Liver (tissue), 9 donors: ENCODE measurements around the gene UBXN6. TPM values are rescaled to one million over a fixed set of nuclear protein-coding genes. Genes with fewer than 3 reads are reported as not detected.

Experiments used
- DNase-seq: peaks from one replicate; pipeline ENCODE4 v3.0.0-alpha.2; 2017; ENCODE audit warnings: low spot score
- H3K27ac ChIP-seq, 2 donors: one replicate each; pipeline ENCODE4 v1.7.0; 2013; ENCODE audit warnings: inconsistent platforms in 2 of 2, low read length in 2 of 2, control low read depth in 1 of 2, low read depth in 1 of 2, mild to moderate bottlenecking in 1 of 2
- H3K27me3 ChIP-seq, 4 donors: one replicate each; pipeline versions ENCODE4 v1.6.1 to v1.7.0; 2013; ENCODE audit warnings: low read length in 3 of 4, inconsistent platforms in 1 of 4, mild to moderate bottlenecking in 1 of 4, moderate library complexity in 1 of 4; ENCODE audit not compliant: control insufficient read depth in 4 of 4, insufficient read depth in 4 of 4
- H3K36me3 ChIP-seq, 4 donors: one replicate each; pipeline versions ENCODE4 v1.6.1 to v1.7.0; 2013; ENCODE audit warnings: low read length in 3 of 4, mild to moderate bottlenecking in 3 of 4, low read depth in 1 of 4, moderate library complexity in 1 of 4; ENCODE audit not compliant: control insufficient read depth in 4 of 4, insufficient read depth in 3 of 4
- H3K4me1 ChIP-seq, 4 donors: one replicate each; pipeline versions ENCODE4 v1.6.1 to v1.7.0; 2013; ENCODE audit warnings: low read length in 3 of 4, mild to moderate bottlenecking in 3 of 4, moderate library complexity in 1 of 4; ENCODE audit not compliant: control insufficient read depth in 4 of 4, insufficient read depth in 4 of 4
- H3K4me3 ChIP-seq, 3 donors: one replicate each; pipeline versions ENCODE4 v1.6.1 to v1.7.0; 2013; ENCODE audit warnings: low read length in 3 of 3, control low read depth in 1 of 3, low read depth in 1 of 3, mild to moderate bottlenecking in 1 of 3
- H3K9ac ChIP-seq, 2 donors: one replicate each; pipeline ENCODE4 v1.7.0; 2013; ENCODE audit warnings: low read length in 2 of 2, mild to moderate bottlenecking in 2 of 2, moderate library complexity in 2 of 2, control low read depth in 1 of 2, low read depth in 1 of 2
- H3K9me3 ChIP-seq, 4 donors: one replicate each; pipeline versions ENCODE4 v1.6.1 to v1.7.0; 2013; ENCODE audit warnings: low read length in 3 of 4; ENCODE audit not compliant: control insufficient read depth in 4 of 4
- ATF3 ChIP-seq: IDR thresholded peaks from 2 replicates; pipeline ENCODE4 v1.6.1; 2016; ENCODE audit warnings: antibody characterized with exemption
- CTCF ChIP-seq: fragments of 150-350 bp; IDR thresholded peaks from 2 replicates; pipeline ENCODE4 v1.5.1; 2017; ENCODE audit warnings: improper control_type of control experiment, low read depth, low read length; ENCODE audit not compliant: missing input control
- EGR1 ChIP-seq, 2 donors: IDR thresholded peaks; 2 replicates each; pipeline ENCODE4 v1.6.1; 2016 to 2018; ENCODE audit warnings: antibody characterized with exemption in 2 of 2, low read depth in 2 of 2
- FOXA1 ChIP-seq: IDR thresholded peaks from 2 replicates; pipeline ENCODE4 v1.6.1; 2016; ENCODE audit warnings: antibody characterized with exemption
- FOXA2 ChIP-seq: IDR thresholded peaks from 2 replicates; pipeline ENCODE4 v1.6.1; 2016; ENCODE audit warnings: antibody characterized with exemption
- GABPA ChIP-seq, 2 donors: IDR thresholded peaks in 1 of 2; conservative IDR thresholded peaks in 1 of 2; 2 replicates each; pipeline ENCODE4 v1.6.1; 2016; ENCODE audit warnings: antibody characterized with exemption in 2 of 2, mild to moderate bottlenecking in 1 of 2, moderate library complexity in 1 of 2
- HNF4A ChIP-seq, 2 donors: conservative IDR thresholded peaks; 2 replicates each; pipeline ENCODE4 v1.6.1; 2016; ENCODE audit warnings: antibody characterized with exemption in 2 of 2, mild to moderate bottlenecking in 2 of 2
- HNF4G ChIP-seq: IDR thresholded peaks from 2 replicates; pipeline ENCODE4 v1.6.1; 2016; ENCODE audit warnings: antibody characterized with exemption
- JUND ChIP-seq, 2 donors: IDR thresholded peaks; 2 replicates each; pipeline ENCODE4 v1.6.1; 2016; ENCODE audit warnings: antibody characterized with exemption in 2 of 2
- MAX ChIP-seq: IDR thresholded peaks from 2 replicates; pipeline ENCODE4 v1.6.1; 2016; ENCODE audit warnings: antibody characterized with exemption
- NR2F2 ChIP-seq: IDR thresholded peaks from 2 replicates; pipeline ENCODE4 v1.6.1; 2016; ENCODE audit warnings: antibody characterized with exemption
- RAD21 ChIP-seq, 2 donors: IDR thresholded peaks; 2 replicates each; pipeline ENCODE4 v1.6.1; 2016; ENCODE audit warnings: antibody characterized with exemption in 2 of 2, mild to moderate bottlenecking in 2 of 2
- REST ChIP-seq: IDR thresholded peaks from 2 replicates; pipeline ENCODE4 v1.6.1; 2016; ENCODE audit warnings: antibody characterized with exemption, mild to moderate bottlenecking
- RXRA ChIP-seq, 2 donors: IDR thresholded peaks; 2 replicates each; pipeline ENCODE4 v1.6.1; 2017 to 2018; ENCODE audit warnings: antibody characterized with exemption in 2 of 2, mild to moderate bottlenecking in 1 of 2
- SP1 ChIP-seq: IDR thresholded peaks from 2 replicates; pipeline ENCODE4 v1.6.1; 2018; ENCODE audit warnings: antibody characterized with exemption, mild to moderate bottlenecking
- TAF1 ChIP-seq: conservative IDR thresholded peaks from 2 replicates; pipeline ENCODE4 v1.6.1; 2016; ENCODE audit warnings: antibody characterized with exemption, mild to moderate bottlenecking
- YY1 ChIP-seq: IDR thresholded peaks from 2 replicates; pipeline ENCODE4 v1.6.1; 2016; ENCODE audit warnings: antibody characterized with exemption, mild to moderate bottlenecking
- ZBTB33 ChIP-seq: IDR thresholded peaks from 2 replicates; pipeline ENCODE4 v1.6.1; 2016; ENCODE audit warnings: antibody characterized with exemption
- WGBS: extraction: QIAGEN DNeasy Blood & Tissue Kit; methylation state at CpG from one replicate; pipeline ENCODE4 v1.1.7; 2013; 5-methylcytosine and 5-hydroxymethylcytosine counted together
- polyA plus RNA-seq, 2 donors: library from polyadenylated mRNA; stranded (reverse) in 1 of 2; unstranded in 1 of 2; fragments of 200-250 nt in 1 of 2; fragments of >200 nt in 1 of 2; fragmentation: Nextera tagmentation in 1 of 2; extraction: Ambion mirVana in 1 of 2; gene quantifications; one replicate each; pipeline versions ENCODE4 v1.2.1 to v1.2.3, GENCODE V29; 2013 to 2015
- total RNA-seq, 2 donors: library from RNA; depleted of rRNA; stranded (reverse); fragments of >200 nt; gene quantifications; one replicate each; pipeline ENCODE4 v1.2.3, GENCODE V29; 2014
- donor health status: healthy.
- donor health status: healthy.
- donor health status: healthy.
- donor health status: healthy.
- donor health status: healthy.

UBXN6 gene
- total and polyA plus RNA-seq, 4 donors: 33.0 to 92.3 (median 54.0) TPM

- H3K9me3 ChIP-seq: no peaks in the 10 kb centered on the region
- no peaks in the 10 kb centered on the region for H3K27me3 ChIP-seq
- H3K4me3 ChIP-seq: no peak overlapping the region
- no peak overlapping the region for H3K9ac ChIP-seq
- H3K36me3 ChIP-seq: peaks cover 0 to 6% (median 3%) of the 10 kb centered on the region in 4 donors
- no peaks in the 10 kb centered on the region for H3K4me1 ChIP-seq
- WGBS: 97% methylated on average over 6 of the region's 6 CpGs
- DNase-seq: no peak
- TF ChIP-seq SP1 (no peak), HNF4A (conservative IDR thresholded peaks at IDR 0.05) (no peak), CTCF (no peak), ATF3 (no peak), RAD21 (IDR thresholded peaks at IDR 0.05) (no peak), NR2F2 (no peak), YY1 (no peak), GABPA (IDR thresholded peaks at IDR 0.05 in 1 of 2, conservative IDR thresholded peaks at IDR 0.05 in 1 of 2) (no peak), FOXA1 (no peak), TAF1 (no peak), JUND (IDR thresholded peaks at IDR 0.05) (no peak), ZBTB33 (no peak), EGR1 (IDR thresholded peaks at IDR 0.05; ENCODE audit: low read depth in 2 of 2) (no peak), HNF4G (no peak), RXRA (IDR thresholded peaks at IDR 0.05) (no peak), REST (no peak)
- no peak overlapping the region for H3K27ac ChIP-seq
These were observed 32.1 kb downstream of the UBXN6 start for GRCh38 chr19:4425537-4425936.

GRCh38 chr19:4423416-4424126 is 34.0 kb downstream of the UBXN6 start:
- Histone ChIP-seq H3K9me3 (no peaks in the 10 kb centered on the region), H3K4me1 (no peaks in the 10 kb centered on the region), H3K27me3 (no peaks in the 10 kb centered on the region), H3K36me3 (peaks cover 0 to 6% (median 3%) of the 10 kb centered on the region in 4 donors), H3K4me3 (no peak overlapping the region), H3K9ac (no peak overlapping the region), H3K27ac (no peak overlapping the region)
- no peak for TF ChIP-seq JUND (IDR thresholded peaks at IDR 0.05)
- TF ChIP-seq GABPA (IDR thresholded peaks at IDR 0.05 in 1 of 2, conservative IDR thresholded peaks at IDR 0.05 in 1 of 2): no peak
- no peak for TF ChIP-seq NR2F2
- no peak for TF ChIP-seq HNF4A (conservative IDR thresholded peaks at IDR 0.05)
- TF ChIP-seq ATF3: no peak
- no peak for TF ChIP-seq FOXA1
- TF ChIP-seq ZBTB33: no peak
- no peak for TF ChIP-seq MAX
- TF ChIP-seq FOXA2: no peak
- TF ChIP-seq CTCF: no peak
- TF ChIP-seq SP1: no peak
- no peak for TF ChIP-seq YY1
- no peak for TF ChIP-seq RAD21 (IDR thresholded peaks at IDR 0.05)
- no peak for TF ChIP-seq EGR1 (IDR thresholded peaks at IDR 0.05; ENCODE audit: low read depth in 2 of 2)
- 88% methylated on average over 16 of the region's 16 CpGs for WGBS
- no peak for DNase-seq
